ENCODE data around the gene POLR2C.
"Not testable (repeated sequence)": the region's sequence is repeated elsewhere in the genome, so short reads cannot be mapped to it uniquely, and the experiment has no call there.

Gene POLR2C

GRCh38 chr16:57497121-57497520 lies 34.6 kb downstream of the POLR2C start:
- H3K4me3 ChIP-seq (ENCODE audit: low read length): no peak overlapping the region
- no peak for TF ChIP-seq CTCF (conservative IDR thresholded peaks at IDR 0.05; ENCODE audit: low read length)
- no peak for DNase-seq (ENCODE audit: low read depth)

GRCh38 chr16:57498031-57498430 lies 35.6 kb downstream of the POLR2C start:
- H3K4me3 ChIP-seq (ENCODE audit: low read length): no peak overlapping the region
- DNase-seq (ENCODE audit: low read depth): no peak
- TF ChIP-seq CTCF (conservative IDR thresholded peaks at IDR 0.05; ENCODE audit: low read length): no peak

- not testable (repeated sequence) for DNase-seq (ENCODE audit: low read depth); H3K4me3 ChIP-seq (ENCODE audit: low read length)
Measured at GRCh38 chr16:57499941-57500340, 37.5 kb downstream of the POLR2C start.

GRCh38 chr16:57500578-57501111 lies 38.2 kb downstream of the POLR2C start:
- TF ChIP-seq CTCF (conservative IDR thresholded peaks at IDR 0.05; ENCODE audit: low read length): no peak
- DNase-seq (ENCODE audit: low read depth): no peak
- no peak overlapping the region for H3K4me3 ChIP-seq (ENCODE audit: low read length)

GRCh38 chr16:57501492-57501891 lies 39.0 kb downstream of the POLR2C start:
- H3K4me3 ChIP-seq (ENCODE audit: low read length): no peak overlapping the region
- TF ChIP-seq CTCF (conservative IDR thresholded peaks at IDR 0.05; ENCODE audit: low read length): no peak
- DNase-seq (ENCODE audit: low read depth): no peak

GRCh38 chr16:57502048-57502775 lies 39.7 kb downstream of the POLR2C start:
- TF ChIP-seq CTCF (conservative IDR thresholded peaks at IDR 0.05; ENCODE audit: low read length): no peak
- no peak for DNase-seq (ENCODE audit: low read depth)
- no peak overlapping the region for H3K4me3 ChIP-seq (ENCODE audit: low read length)

GRCh38 chr16:57503366-57503765 lies 40.9 kb downstream of the POLR2C start:
- DNase-seq (ENCODE audit: low read depth): no peak
- TF ChIP-seq CTCF (conservative IDR thresholded peaks at IDR 0.05; ENCODE audit: low read length): no peak
- H3K4me3 ChIP-seq (ENCODE audit: low read length): no peak overlapping the region
